HG03060 (cell line): ENCODE measurements around the gene POU6F2.
"Not testable (repeated sequence)": the region's sequence is repeated elsewhere in the genome, so short reads cannot be mapped to it uniquely, and the experiment has no call there.

Source experiments
- ATAC-seq: cut with Tn5 transposase; IDR thresholded peaks from one replicate; pipeline ENCODE4 v1.9.1; 2021; ENCODE audit warnings: low read depth, moderate number of reproducible peaks; ENCODE audit not compliant: unreplicated experiment

The POU6F2 gene

DNA sequence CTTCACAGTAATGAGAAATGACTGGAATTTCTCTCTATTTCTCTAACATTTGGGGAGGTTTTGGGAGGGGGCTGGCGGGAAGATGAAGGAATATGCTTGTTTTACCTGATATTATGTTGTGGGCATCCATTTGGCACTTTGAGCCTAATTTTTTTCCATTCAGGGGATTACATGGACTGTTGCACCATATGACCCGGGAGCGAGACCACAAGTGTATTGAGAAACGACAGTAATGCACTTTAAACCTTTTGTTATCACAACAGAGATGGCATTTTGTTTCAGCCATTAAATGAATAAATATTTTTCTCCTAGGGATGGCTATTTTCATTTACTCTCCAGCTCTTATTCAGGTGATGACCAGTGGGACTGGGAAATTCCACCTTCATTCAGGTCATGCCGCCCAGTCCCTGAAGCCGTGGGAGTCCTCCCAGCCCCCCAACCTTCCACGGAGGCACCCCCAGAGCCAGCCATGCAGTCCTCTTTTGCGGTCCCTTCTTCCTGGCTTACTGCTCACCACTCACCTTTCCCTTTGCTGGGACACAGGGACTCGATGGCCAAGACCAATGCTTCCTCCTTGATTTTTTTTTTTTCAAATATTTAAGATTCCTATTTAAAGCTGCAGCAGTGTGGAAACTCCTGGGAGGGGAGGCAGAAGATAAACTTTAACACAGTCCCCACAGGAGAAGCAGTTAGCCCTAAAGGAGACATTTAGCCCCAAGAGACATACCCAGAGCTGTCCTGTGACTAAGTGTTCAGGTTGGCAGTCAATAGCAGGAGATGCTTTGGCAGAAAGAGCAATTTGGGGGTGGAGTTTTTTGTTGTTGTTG lies 397.6 kb downstream of the POU6F2 start:
- no peak for ATAC-seq

DNA sequence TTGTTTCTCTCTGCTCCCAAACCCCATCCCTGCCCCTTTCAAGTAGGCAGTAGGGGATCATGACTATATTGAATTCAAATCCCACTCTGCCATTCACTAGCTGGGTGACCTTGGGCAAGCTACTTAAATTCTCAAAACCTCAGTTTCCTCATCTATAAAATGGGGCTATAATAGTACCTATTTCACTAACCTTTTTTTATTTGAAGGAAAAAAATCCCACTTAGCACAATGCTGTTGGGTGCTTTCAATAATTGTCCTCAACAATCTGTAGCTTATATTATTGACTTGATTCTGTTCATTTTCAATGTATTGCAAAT lies 398.1 kb downstream of the POU6F2 start:
- ATAC-seq, result no peak

DNA sequence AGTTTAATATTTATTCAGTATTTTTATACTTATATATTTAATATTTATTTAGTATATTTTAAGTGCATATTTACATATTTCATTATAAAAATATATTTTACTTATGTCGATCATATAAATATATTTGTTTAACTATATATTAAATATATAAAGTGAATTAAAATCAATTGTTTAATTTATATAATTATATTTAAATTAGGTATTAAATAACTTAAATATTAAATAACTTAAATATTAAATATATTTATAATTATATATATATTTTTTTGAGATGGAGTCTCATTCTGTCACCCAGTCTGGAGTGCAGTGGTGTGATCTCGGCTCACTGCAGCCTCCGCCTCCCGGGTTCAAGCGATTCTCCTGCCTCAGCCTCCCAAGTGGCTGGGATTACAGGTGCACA lies 399.2 kb downstream of the POU6F2 start:
- not testable (repeated sequence) for ATAC-seq

DNA sequence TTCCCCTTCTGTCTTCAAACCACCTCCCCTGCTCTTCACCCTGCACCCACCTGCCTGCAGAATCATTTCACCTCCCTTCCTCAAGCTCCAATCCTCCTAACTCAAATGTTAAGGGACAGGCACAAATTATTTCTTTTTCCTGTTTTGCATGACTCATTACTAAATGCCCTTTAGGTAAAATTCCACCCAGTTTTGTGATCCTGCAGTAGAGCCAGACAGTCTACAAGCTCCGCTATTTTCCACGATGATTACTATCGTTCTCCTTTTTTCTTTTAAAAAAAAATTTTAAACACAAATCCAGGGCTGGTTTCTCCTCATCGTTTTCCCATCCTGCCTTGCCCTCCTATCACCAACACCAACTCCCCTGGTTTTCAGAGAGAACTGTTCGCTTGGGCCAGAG lies 401.7 kb downstream of the POU6F2 start:
- no peak for ATAC-seq

DNA sequence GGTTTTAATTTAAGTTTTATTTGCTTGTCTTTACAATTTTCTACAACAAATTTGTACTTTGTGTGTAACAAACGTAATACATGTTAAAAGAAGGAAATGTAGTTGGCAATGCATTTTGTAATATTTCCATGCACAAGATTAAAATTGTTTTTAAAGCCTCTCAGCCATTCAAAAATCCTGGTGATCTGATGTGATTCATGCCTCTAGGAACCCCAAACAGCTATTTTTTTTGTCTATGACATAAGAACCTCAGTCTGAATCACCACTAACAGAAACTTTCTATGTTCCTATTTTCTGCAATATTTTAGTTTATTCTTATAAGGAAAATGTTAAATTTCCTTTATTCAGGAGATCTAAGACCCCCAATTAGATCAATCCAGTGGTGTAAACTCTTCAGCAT lies 405.4 kb downstream of the POU6F2 start:
- no peak for ATAC-seq

DNA sequence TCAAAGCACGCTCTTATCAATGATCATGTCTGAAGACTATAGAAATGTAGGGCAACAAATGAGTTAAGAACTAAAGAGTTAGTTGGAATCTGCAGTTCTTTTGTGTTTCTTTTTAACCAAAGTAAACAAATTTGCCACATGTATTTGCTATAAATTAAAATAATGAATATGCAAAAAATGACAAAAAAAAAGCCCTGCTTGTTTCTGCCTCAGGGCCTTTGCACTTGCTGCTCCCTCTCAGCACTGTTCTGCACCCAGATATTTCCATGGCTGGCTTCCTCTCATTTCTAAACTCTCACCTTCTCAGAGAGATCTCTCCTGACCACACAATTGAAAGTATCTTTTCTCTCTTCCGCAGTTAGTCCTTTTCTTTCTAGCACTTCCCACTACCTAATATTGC lies 406.7 kb downstream of the POU6F2 start:
- ATAC-seq, result no peak

DNA sequence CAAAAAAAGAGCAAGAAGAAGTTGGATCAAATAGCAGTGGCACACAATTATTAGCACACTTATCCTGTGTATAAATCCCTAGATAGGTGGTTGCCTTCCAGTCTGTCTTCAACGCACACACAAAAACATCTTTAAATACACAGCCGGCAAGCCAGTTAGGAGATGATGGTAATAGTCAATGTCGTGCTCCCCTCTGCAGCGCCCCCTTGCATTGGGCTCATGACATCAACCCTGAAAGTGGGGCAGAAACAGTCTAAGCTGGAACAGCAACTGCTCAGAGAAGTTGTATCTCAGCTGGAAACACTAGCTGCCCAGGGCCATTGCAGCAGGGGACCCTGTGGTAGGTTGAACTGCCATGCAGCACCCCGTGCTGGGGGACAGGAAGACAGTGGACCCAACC lies 409.0 kb downstream of the POU6F2 start:
- ATAC-seq, result no peak

DNA sequence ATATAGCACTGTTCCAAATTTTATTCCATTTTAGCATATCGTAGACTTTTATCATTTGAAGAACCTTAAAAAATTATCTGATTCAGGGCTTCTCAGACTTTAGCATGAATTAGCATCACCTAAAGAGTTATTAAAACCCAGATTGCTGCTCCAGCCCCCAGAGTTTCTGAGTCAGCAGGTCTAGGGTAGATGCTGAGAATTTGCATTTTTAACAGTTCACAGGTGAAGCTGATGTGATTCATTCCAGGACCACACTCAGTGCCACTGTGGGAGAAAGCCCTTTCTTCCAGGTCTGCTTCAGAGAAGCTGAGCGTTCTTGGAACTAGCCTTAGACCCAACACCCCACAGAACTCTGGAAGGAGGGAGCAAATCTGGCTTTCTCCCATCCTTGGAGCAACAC lies 414.4 kb downstream of the POU6F2 start:
- no peak for ATAC-seq

DNA sequence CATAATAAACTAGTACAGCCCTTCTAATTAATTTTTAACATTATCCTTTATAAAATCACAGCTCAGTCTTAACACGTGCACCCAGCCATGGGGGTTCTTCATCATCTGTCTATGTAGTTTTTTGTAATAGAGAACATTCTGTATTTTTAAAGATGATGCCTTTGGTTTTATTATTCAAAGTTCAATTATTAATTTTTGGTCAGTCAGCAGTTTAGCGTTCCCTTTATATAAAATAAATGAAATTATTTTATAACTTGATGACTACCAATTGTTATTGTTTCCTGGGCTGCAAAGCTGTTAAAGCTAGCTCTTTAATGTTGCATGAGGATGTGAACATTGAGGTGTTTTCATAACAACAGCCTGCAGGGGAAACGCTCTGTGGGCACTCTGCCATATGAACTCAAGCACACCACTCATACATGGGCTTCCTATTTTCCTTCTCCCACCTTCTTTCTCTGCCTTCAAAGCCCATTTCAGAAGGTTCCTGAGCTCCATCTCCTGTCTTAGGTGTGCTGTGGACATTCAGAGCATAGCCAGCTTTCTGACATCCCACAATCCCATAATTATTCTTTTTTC lies 416.5 kb downstream of the POU6F2 start:
- ATAC-seq, result no peak

DNA sequence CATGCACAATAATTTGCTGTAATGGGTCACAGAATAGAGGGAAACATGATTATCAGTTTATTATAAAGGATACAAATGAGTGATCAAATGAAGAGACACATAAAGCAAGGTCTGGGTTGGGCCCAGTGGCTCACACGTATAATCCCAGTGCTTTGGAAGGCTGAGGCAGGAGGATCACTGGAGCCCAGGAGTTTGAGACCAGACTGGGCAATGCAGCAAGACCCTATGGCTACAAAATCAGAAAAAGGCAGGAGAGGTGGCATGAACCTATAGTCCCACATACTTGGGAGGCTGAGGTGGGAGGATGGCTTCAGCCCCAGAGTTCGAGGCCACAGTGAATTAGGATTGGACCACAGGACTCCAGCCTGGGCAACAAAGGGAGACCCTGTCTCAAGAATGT lies 421.7 kb downstream of the POU6F2 start:
- ATAC-seq, result no peak

DNA sequence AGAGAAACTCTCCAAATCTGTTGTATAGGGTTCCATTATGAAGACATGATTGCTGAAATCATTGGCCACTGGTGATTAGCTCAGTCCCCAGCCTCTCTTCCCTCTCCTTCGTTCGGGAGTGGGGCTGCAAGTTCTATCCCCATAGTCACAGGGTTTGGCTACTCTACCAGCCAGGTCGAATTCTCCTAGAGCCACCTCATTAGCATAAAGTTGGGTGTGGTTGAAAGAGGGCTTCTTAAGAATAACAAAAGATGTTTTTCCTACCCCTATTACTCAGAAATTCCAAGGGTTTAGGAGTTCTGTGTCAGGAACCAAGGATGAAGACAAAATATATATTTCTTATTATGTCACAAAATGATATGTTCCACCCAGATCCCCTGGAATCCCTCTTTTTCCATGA lies 422.3 kb downstream of the POU6F2 start:
- no peak for ATAC-seq

DNA sequence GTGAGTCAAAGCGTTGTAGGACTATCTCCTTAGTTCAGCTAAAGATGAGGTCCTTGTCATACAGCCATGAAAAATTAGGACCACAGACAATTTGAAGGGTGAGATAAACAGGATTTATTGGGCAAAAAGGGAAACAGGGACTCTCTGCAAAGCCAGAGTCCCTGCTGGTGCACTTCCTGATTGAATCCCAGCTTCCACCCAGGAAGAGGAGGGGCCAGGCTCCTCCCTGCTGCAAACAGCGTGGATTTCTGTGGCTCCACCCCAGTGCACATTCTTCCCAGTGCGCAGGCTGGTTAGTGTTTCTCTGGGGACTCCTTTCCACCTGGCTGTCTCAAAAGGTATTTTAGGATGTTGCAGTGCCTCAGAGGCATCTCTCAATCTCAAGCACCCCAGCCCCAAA lies 423.1 kb downstream of the POU6F2 start:
- ATAC-seq, result no peak

DNA sequence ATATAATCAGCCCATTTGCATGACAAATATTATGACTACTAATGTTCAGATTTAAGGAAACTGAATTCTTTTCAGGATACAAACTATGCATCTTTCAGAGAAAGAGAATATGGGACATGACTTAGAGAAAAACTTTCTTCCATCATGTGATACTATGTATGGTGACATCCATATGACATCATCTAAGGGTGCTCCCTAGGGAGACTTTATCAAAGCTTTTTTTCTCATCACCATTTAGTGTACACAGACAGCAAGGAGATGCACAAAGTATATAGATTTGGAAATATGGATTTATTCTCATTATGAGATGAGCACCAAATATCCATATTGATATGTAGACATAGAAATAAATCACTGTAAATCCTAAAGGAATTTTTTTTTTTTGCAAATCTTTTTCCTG lies 424.3 kb downstream of the POU6F2 start:
- no peak for ATAC-seq

DNA sequence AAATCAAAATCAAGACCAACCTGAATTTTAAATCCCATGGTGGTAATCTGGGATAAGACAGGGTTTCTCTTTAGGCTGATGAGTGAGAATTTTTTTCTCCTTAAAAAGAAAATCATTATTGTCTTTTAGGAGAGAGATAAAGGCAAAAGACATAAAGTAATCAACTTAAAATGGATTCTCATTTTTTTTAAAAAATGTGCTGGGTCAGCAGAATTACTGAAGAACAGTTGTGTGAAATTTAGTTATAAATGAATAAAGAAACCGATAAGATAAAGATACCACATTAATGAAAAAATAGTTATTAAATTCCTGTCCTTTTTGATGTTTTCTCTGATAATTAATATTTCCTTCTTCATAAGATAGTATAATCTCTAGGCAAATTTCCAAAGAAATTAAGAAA lies 427.2 kb downstream of the POU6F2 start:
- no peak for ATAC-seq

DNA sequence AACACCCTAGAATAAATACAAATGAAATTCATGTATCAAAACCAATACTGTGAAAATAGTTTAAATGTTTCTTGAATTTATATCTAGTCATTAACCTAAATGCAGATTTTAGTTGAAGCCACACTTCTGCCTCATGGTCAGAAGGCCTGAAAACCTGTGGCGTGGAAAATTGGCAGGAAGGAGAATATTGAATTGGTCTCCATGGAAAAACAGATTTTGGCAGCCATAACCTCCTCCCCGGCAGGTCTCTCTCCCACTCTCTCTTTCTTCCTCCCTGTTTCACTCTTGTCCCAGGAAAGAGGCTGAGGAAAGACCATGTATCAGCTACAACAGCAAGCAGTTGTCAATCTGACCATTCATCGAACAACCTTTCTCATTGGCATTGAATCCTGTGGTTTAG lies 427.9 kb downstream of the POU6F2 start:
- no peak for ATAC-seq

DNA sequence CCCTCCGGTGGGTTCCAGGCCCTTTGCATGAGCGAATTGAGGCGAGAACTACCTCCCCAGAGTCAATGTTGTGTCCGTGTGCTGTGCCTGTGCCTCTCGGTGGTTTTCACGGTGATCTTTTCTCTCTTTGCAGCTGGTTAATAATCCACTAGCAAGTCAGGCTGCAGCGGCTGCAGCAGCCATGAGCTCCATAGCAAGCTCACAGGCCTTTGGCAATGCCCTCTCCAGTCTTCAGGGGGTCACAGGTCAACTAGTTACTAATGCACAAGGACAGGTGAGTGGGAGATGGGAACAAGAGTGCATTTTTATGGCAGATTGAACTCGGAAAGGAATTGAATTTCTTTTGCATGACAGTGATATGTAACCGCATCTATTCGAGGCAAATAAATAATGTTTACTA lies 428.8 kb downstream of the POU6F2 start:
- ATAC-seq, result no peak

DNA sequence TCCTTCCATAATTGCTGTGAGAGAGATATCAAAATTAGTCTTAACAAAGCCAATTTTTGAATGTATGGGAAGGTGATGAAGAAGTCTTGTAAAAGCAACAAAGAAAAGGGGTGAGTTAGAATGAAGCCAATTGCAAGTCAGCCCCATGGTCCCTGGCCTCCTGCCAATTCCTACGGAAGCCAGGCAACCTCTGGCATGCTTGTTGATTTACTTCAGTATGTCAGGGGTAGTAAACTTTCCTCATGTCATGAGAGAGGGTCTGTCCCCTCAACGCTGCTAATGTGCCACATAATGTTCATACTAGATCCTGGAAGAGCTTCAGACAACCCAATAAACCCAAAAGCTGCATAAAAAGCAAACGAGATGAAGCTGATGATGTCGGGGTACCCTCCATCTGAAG lies 429.4 kb downstream of the POU6F2 start:
- ATAC-seq, result no peak

DNA sequence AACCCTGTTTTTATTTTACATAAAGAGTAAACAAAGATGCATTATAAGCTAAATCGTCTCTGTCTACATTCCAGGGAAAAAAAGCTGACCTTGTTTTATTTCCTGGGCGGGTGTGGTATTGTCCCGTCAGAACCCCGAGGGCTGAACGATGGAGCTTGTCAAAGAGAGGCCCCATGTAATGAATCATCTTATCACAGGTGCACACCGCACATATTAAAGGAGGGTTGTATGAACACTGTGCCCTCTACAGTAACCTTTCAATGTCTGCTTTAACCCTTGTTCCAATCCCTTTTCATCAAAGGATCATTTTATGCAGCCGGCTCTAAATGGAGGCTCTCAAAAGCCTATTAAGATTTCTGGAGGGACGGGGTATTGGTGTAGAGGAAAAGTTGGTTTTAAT lies 430.0 kb downstream of the POU6F2 start:
- ATAC-seq, result no peak

DNA sequence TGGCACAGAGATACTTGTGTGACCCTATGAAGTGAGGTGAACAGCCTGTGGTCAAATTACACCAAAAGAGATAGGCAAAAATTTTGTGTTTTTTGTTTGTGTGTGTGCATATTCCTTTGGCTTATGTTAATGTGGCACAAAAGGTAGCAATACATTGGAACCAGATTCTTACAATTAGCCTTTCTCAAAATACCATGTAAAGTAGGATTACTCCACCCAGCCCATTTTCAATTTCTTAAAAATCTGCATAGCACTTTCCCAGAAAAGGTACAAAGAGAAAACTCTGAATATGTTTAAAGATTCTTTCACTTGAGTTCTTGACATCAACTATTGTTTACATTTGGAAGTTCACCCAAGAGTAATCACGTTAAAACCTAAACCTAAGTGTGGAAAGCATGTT lies 431.2 kb downstream of the POU6F2 start:
- ATAC-seq, result no peak

DNA sequence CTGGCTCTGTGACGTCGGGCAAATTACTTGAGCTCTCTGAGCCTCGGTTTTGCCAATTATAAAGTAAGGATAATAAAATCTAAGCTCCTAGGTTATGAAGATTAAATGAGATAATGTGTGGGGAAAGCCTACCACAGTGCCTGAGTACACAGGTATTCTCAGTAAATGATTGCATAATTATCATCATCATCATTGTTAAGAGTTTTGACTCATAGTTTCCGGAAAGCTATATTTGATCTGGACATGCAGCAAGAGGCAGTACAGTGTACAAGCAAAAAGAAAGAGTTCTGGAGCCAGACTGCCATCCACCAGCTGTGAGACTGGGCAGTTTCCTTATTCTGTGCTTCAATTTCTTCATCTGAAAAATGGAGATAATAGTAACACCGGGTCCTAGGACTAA lies 432.9 kb downstream of the POU6F2 start:
- ATAC-seq, result no peak

DNA sequence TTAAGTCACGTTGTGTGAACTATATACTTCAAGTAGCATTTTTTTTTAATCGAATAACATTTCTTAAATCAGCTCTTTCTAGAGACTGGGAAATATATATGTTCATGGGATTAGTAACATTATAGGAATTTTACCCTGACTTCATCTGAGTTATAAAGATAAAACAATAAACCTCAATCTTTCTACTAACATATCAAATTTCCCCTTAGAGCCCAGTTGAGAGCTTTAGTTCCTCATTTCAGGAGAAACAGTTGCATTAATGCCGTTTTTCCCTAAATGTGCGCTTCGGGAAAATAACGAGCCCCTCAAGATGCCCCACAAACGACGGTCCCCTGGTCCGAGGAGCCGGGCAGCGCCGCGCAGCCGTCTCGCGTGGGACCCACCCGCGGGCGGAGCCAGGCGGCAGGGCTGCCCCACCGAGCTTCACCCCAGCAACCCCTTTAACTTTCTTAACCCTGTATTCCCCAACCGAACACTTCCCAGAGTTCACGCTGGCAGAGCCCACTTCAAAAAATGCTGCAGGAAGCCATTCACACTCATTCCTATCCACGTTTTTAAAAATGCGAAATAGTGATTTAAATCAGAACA lies 436.0 kb downstream of the POU6F2 start:
- no peak for ATAC-seq
